ENCODE data around the gene SAMD1. TPM values are rescaled to one million over a fixed set of nuclear protein-coding genes. Genes with fewer than 3 reads are reported as not detected.

The SAMD1 gene
- total and polyA plus RNA-seq, 2 donors (not counting 1 experiment from before 2014, with no cell fraction given): 7.3 to 19.0 TPM

GRCh38 chr19:14112051-14112808 is 21.7 kb upstream of the SAMD1 start:
- H2AFZ ChIP-seq (ENCODE audit: low read length): peak overlapping the region; percentile 38
- peaks cover 49% of the 10 kb centered on the region for H3K79me2 ChIP-seq (ENCODE audit: control insufficient read depth, insufficient read depth, low read length)
- H3K9ac ChIP-seq (ENCODE audit: insufficient read depth, low read length): no peak overlapping the region
- H3K4me2 ChIP-seq (ENCODE audit: extremely low read depth, insufficient read depth, low read length): peak overlapping the region; percentile 75
- TF ChIP-seq CTCF (conservative IDR thresholded peaks at IDR 0.05 in 1 of 2, IDR thresholded peaks at IDR 0.05 in 1 of 2; ENCODE audit: low read depth in 1 of 2, low read length in 2 of 2): no peak
- TF ChIP-seq EZH2 (IDR thresholded peaks at IDR 0.05; ENCODE audit: low read length, missing control alignments): no peak
- no peaks in the 10 kb centered on the region for H3K27me3 ChIP-seq (ENCODE audit: control insufficient read depth, insufficient read depth, low read length)
- H3K36me3 ChIP-seq (ENCODE audit: control insufficient read depth, insufficient read depth, low read length): peaks cover 2% of the 10 kb centered on the region
- H3K27ac ChIP-seq (ENCODE audit: insufficient read depth, low read length): peak overlapping the region; percentile 82
- no peaks in the 10 kb centered on the region for H3K9me3 ChIP-seq (ENCODE audit: control insufficient read depth, insufficient read depth, low read depth, low read length)
- no peak overlapping the region for H3K4me3 ChIP-seq (replicated peaks in 1 of 4; ENCODE audit: control extremely low read depth in 1 of 4, insufficient read depth in 1 of 4, low read depth in 3 of 4, low read length in 4 of 4)
- no peaks in the 10 kb centered on the region for H4K20me1 ChIP-seq (ENCODE audit: control insufficient read depth, extremely low read depth, insufficient read depth, low read length)
- no peak for DNase-seq (ENCODE audit: low read depth in 2 of 2)
- peaks cover 24% of the 10 kb centered on the region for H3K4me1 ChIP-seq (ENCODE audit: control insufficient read depth, extremely low read depth, insufficient read depth, low read length)

- Histone ChIP-seq H3K9me3 (ENCODE audit: control insufficient read depth, insufficient read depth, low read depth, low read length) (no peaks in the 10 kb centered on the region), H3K27me3 (ENCODE audit: control insufficient read depth, insufficient read depth, low read length) (no peaks in the 10 kb centered on the region), H3K4me2 (ENCODE audit: extremely low read depth, insufficient read depth, low read length) (no peak overlapping the region), H3K27ac (ENCODE audit: insufficient read depth, low read length) (no peak overlapping the region), H3K36me3 (ENCODE audit: control insufficient read depth, insufficient read depth, low read length) (peaks cover 2% of the 10 kb centered on the region), H2AFZ (ENCODE audit: low read length) (no peak overlapping the region), H3K9ac (ENCODE audit: insufficient read depth, low read length) (no peak overlapping the region), H3K4me1 (ENCODE audit: control insufficient read depth, extremely low read depth, insufficient read depth, low read length) (peaks cover 24% of the 10 kb centered on the region), H3K79me2 (ENCODE audit: control insufficient read depth, insufficient read depth, low read length) (peaks cover 42% of the 10 kb centered on the region), H4K20me1 (ENCODE audit: control insufficient read depth, extremely low read depth, insufficient read depth, low read length) (no peaks in the 10 kb centered on the region), H3K4me3 (replicated peaks in 1 of 4; ENCODE audit: control extremely low read depth in 1 of 4, insufficient read depth in 1 of 4, low read depth in 3 of 4, low read length in 4 of 4) (no peak overlapping the region)
- no peak for DNase-seq (ENCODE audit: low read depth in 2 of 2)
- no peak for TF ChIP-seq CTCF (conservative IDR thresholded peaks at IDR 0.05 in 1 of 2, IDR thresholded peaks at IDR 0.05 in 1 of 2; ENCODE audit: low read depth in 1 of 2, low read length in 2 of 2)
- no peak for TF ChIP-seq EZH2 (IDR thresholded peaks at IDR 0.05; ENCODE audit: low read length, missing control alignments)
Measured at GRCh38 chr19:14111486-14111885, 20.9 kb upstream of the SAMD1 start.

GRCh38 chr19:14110650-14111049 is 20.1 kb upstream of the SAMD1 start:
- no peaks in the 10 kb centered on the region for H4K20me1 ChIP-seq (ENCODE audit: control insufficient read depth, extremely low read depth, insufficient read depth, low read length)
- H3K4me2 ChIP-seq (ENCODE audit: extremely low read depth, insufficient read depth, low read length): no peak overlapping the region
- H3K36me3 ChIP-seq (ENCODE audit: control insufficient read depth, insufficient read depth, low read length): peaks cover 2% of the 10 kb centered on the region
- no peaks in the 10 kb centered on the region for H3K9me3 ChIP-seq (ENCODE audit: control insufficient read depth, insufficient read depth, low read depth, low read length)
- DNase-seq (ENCODE audit: low read depth in 2 of 2): no peak
- no peak for TF ChIP-seq CTCF (conservative IDR thresholded peaks at IDR 0.05 in 1 of 2, IDR thresholded peaks at IDR 0.05 in 1 of 2; ENCODE audit: low read depth in 1 of 2, low read length in 2 of 2)
- no peak for TF ChIP-seq EZH2 (IDR thresholded peaks at IDR 0.05; ENCODE audit: low read length, missing control alignments)
- H2AFZ ChIP-seq (ENCODE audit: low read length): no peak overlapping the region
- peaks cover 33% of the 10 kb centered on the region for H3K79me2 ChIP-seq (ENCODE audit: control insufficient read depth, insufficient read depth, low read length)
- no peak overlapping the region for H3K27ac ChIP-seq (ENCODE audit: insufficient read depth, low read length)
- H3K27me3 ChIP-seq (ENCODE audit: control insufficient read depth, insufficient read depth, low read length): no peaks in the 10 kb centered on the region
- H3K4me3 ChIP-seq (replicated peaks in 1 of 4; ENCODE audit: control extremely low read depth in 1 of 4, insufficient read depth in 1 of 4, low read depth in 3 of 4, low read length in 4 of 4): no peak overlapping the region
- peaks cover 21% of the 10 kb centered on the region for H3K4me1 ChIP-seq (ENCODE audit: control insufficient read depth, extremely low read depth, insufficient read depth, low read length)
- H3K9ac ChIP-seq (ENCODE audit: insufficient read depth, low read length): no peak overlapping the region
